ENCODE results near the gene TGM3. TPM values are rescaled to one million over a fixed set of nuclear protein-coding genes. Genes with fewer than 3 reads are reported as not detected.

Gene TGM3
- total RNA-seq, 1 experiment from 2014 or later = not detected

GRCh38 chr20:2387580-2387979 lies 91.8 kb downstream of the TGM3 start:
- Histone ChIP-seq H3F3A (ENCODE audit: insufficient read depth, low read depth) (no peaks in the 10 kb centered on the region), H4K20me1 (ENCODE audit: insufficient read depth) (no peaks in the 10 kb centered on the region), H3K4me2 (no peak overlapping the region), H3K4me3 (no peak overlapping the region), H3K9me3 (ENCODE audit: insufficient read depth, low read depth) (peaks cover 12% of the 10 kb centered on the region), H3K79me2 (ENCODE audit: low read depth) (no peaks in the 10 kb centered on the region), H3K36me3 (ENCODE audit: low read depth) (no peaks in the 10 kb centered on the region), H3K4me1 (replicated peaks; ENCODE audit: insufficient read depth) (peaks cover 7% of the 10 kb centered on the region; the same call in 1 of the 2 replicates), H3K27me3 (ENCODE audit: insufficient read depth, low read depth) (peaks cover 15% of the 10 kb centered on the region; the same call in 1 of the 2 replicates), H3K9me2 (ENCODE audit: insufficient read depth) (no peaks in the 10 kb centered on the region), H3K27ac (no peak overlapping the region), H2AFZ (no peak overlapping the region)
- DNase-seq = no peak
- no peak for TF ChIP-seq EZH2 (IDR thresholded peaks at IDR 0.05; ENCODE audit: low read depth)
- TF ChIP-seq CTCF (conservative IDR thresholded peaks at IDR 0.05) = no peak
- CTCF ChIA-PET = no interaction called here
- intact Hi-C loops (cut with micrococcal nuclease; ENCODE audit: unreplicated experiment) = no loop called here
- POLR2A ChIA-PET (ENCODE audit: unreplicated experiment) = no interaction called here
- no TSS peak for BruUV-seq (replicated peaks)

Other genes with a start within 250 kb of the TGM3 start
- 36.7 and 38.4 TPM in 2 replicates for gene STK35, start 194.2 kb upstream of the TGM3 start, total RNA-seq (2021)
- not detected in 2 replicates for gene TGM6, start 84.9 kb downstream of the TGM3 start, total RNA-seq (2021)
- gene SNRPB, start 174.8 kb downstream of the TGM3 start, total RNA-seq (2021) = 310 and 349 TPM in 2 replicates
- gene ZNF343, start 212.9 kb downstream of the TGM3 start, total RNA-seq (2021) = 10.0 and 11.9 TPM in 2 replicates
- not detected in 2 replicates for gene TMC2, start 240.6 kb downstream of the TGM3 start, total RNA-seq (2021)